Activated CD8-positive, alpha-beta memory T cell treated with anti-CD3 and anti-CD28 coated beads, Interleukin-2, amount 50 U/mL, for 1 hour (primary cell): ENCODE measurements around the gene LPCAT1.
"Not testable (repeated sequence)": the region's sequence is repeated elsewhere in the genome, so short reads cannot be mapped to it uniquely, and the experiment has no call there.

ENCODE experiments used
- DNase-seq: peaks from one replicate; pipeline ENCODE4 v3.0.0-alpha.2; 2020; ENCODE audit errors: extremely low read depth

The LPCAT1 gene

GRCh38 chr5:1466631-1467265 is 57.0 kb downstream of the LPCAT1 start:
- no peak for DNase-seq

GRCh38 chr5:1465966-1466471 is 57.7 kb downstream of the LPCAT1 start:
- no peak for DNase-seq

- DNase-seq: no peak
These were observed 58.6 kb downstream of the LPCAT1 start for GRCh38 chr5:1465117-1465516.

GRCh38 chr5:1464511-1464910 is 59.2 kb downstream of the LPCAT1 start:
- no peak for DNase-seq

- no peak for DNase-seq
These were observed 59.7 kb downstream of the LPCAT1 start for GRCh38 chr5:1464096-1464446.

- DNase-seq: no peak
These were observed 60.2 kb downstream of the LPCAT1 start for GRCh38 chr5:1463326-1464095.

- no peak for DNase-seq
These were observed 61.4 kb downstream of the LPCAT1 start for GRCh38 chr5:1462358-1462757.

GRCh38 chr5:1461396-1461795 is 62.4 kb downstream of the LPCAT1 start:
- DNase-seq: no peak

GRCh38 chr5:1460054-1460682 is 63.6 kb downstream of the LPCAT1 start:
- DNase-seq: no peak

GRCh38 chr5:1459435-1459834 is 64.3 kb downstream of the LPCAT1 start:
- not testable (repeated sequence) for DNase-seq

- not testable (repeated sequence) for DNase-seq
These were observed 67.5 kb downstream of the LPCAT1 start for GRCh38 chr5:1456110-1456881.

GRCh38 chr5:1453613-1454012 is 70.1 kb downstream of the LPCAT1 start:
- DNase-seq: no peak

GRCh38 chr5:1449081-1449630 is 74.6 kb downstream of the LPCAT1 start:
- no peak for DNase-seq

GRCh38 chr5:1448511-1449011 is 75.2 kb downstream of the LPCAT1 start:
- no peak for DNase-seq

- DNase-seq: no peak
These were observed 75.9 kb downstream of the LPCAT1 start for GRCh38 chr5:1447671-1448361.

GRCh38 chr5:1446602-1447343 is 77.0 kb downstream of the LPCAT1 start:
- DNase-seq: no peak

- DNase-seq: no peak
These were observed 77.8 kb downstream of the LPCAT1 start for GRCh38 chr5:1445689-1446601.

- DNase-seq: no peak
These were observed 78.5 kb downstream of the LPCAT1 start, which contains the start of gene SLC6A3 for GRCh38 chr5:1445313-1445688. TSS of gene SLC6A3 (minus strand) at chr5:1445440. CDS start at chr5:1443197, 2,243 bp downstream.
